HG03064 (cell line): ENCODE results near the gene FNBP1L.

Experiments
- ATAC-seq: cut with Tn5 transposase; IDR thresholded peaks from one replicate; pipeline ENCODE4 v1.9.1; 2021; ENCODE audit warnings: low read depth; ENCODE audit not compliant: unreplicated experiment

FNBP1L gene

DNA sequence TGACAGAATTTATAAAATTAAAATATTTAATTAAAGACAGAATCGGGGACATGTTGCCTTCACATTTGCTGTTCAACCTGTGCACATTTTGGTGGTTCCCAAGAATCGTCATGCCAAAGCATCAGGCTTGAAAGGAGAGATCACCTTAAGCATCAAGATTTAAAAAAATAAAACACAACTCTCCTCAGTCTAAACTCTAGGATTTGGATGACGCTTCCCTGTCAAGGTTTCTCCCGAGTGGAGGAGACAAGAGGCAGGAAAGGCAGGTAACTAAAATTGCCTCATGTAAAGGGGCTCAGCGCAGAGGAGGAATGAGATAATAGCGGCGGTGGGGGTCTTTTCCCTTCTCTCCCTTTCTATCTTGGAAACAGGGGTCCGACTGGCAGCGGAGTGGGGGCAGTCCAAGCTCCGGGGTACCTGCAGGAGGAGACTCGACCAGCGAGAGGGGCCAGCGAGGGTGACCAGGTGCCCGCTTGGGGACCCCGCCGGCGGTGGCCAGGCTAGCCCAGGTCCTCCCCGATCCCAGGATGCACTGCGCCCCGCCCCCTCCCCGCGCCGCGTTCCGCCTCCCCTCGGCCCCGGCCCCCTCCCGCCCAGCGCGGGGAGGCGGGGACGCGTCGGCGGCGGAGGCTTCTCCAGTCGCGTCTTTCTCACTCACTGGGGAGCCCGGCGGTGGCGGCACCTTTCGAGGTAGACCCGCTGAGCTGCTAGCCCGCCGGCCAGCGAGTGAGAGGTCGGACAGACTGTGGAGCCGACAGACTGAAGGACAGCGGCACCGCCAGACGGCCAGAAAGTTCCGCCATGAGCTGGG lies at the start of gene FNBP1L:
Gene FNBP1L, plus strand, starts transcription at position 638 of the 811 bp plus-strand sequence. Its CDS starts 164 bp downstream, at position 802.
- ATAC-seq = no peak

- no peak for ATAC-seq
These were observed 48.1 kb upstream of the FNBP1L start for GRCh38 chr1:93399781-93400180.

- no peak for ATAC-seq
These were observed 39.7 kb upstream of the FNBP1L start for GRCh38 chr1:93408203-93408602.

DNA sequence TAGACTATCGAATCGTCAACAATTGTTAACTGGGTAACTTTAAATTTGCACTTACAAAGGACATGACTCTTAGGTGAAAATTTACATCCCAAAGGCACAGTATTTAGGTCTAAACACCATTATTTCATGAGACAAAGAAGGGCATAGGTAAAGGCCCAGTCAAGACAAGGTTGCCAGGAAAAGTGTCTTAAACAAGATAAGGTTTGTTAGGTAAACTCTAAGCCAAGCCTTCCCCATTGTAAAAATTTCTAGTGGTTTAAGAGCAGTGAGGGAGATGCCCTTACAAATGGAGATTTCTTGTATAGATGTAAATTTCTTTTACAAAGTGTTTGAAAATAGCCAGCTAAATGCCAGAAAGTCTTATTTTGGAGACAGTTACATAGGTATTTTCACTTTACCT lies 36.9 kb upstream of the FNBP1L start:
- no peak for ATAC-seq

DNA sequence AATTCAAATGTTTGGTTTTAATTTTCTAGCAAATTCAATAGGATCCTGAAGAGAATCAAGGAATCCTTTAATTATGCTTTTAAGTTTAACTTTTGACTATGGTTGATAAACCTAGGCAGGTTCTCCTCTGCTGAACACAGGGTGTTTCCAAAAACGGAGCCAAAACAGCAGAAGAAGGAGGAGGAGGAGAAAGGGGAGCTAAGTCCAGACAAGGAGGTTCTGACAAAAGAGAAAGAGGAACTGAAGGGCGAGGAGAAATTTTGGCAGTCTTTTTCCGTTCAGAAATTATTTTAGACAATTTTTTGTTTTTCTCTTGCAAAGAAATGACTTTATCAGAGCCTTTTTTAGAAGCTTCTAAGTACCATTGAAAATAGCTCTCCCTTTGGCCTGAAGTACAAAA lies 33.2 kb upstream of the FNBP1L start:
- no peak for ATAC-seq

DNA sequence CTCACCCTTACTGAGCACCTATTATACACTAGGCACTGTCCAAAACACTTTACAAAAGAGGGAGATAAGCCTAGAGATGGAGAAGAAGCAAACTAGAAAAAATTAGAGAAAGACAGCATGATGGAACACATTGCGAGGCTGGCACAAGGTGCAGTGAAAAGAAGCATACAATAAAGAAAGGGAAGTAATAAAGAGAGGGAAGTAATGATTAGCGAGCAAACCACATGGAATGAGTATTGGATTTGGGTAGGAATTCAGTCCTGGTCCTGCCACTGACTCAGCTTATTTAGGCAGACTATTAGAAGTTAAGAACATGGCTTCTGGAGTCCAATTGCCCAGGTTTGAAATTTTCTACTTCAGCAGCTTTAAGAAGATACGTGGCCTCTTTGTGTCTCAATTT lies 32.6 kb upstream of the FNBP1L start:
- no peak for ATAC-seq

DNA sequence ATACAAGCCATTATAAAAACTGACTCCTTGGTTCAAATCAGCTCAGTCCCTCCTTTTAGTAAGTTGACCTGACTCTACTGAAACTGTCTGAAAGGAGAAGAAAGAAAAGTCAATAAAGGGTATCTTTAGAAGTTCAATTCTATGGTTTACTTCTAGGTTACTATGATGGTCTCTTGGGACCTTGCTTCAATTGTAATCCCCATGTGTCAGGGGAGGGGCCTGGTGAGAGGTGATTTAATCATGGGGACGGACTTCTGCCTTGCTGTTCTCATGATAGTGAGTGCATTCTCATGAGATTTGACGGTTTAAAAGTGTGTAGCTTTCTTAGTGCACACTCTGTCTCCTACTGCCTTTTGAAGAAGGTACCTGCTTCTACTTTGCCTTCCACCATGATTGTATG lies 31.7 kb upstream of the FNBP1L start:
- ATAC-seq = no peak

DNA sequence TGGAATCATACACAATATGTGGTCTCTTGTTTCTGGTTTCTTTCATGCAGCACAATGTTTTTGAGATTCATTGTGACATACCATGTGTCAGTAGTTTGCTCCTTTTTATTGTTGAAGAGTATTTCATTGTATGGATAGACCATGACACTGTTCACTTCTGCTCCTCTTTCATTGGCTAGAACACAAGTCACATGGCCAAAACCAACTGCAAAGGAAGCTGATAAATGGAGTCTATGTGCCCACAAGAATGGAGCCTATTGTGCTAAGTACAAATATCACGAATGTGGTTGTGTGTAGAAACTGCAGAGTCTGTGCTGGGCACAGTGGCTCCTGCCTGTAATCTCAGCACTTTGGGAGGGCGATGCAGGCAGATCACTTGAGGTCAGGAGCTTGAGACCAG lies 28.6 kb upstream of the FNBP1L start:
- no peak for ATAC-seq

DNA sequence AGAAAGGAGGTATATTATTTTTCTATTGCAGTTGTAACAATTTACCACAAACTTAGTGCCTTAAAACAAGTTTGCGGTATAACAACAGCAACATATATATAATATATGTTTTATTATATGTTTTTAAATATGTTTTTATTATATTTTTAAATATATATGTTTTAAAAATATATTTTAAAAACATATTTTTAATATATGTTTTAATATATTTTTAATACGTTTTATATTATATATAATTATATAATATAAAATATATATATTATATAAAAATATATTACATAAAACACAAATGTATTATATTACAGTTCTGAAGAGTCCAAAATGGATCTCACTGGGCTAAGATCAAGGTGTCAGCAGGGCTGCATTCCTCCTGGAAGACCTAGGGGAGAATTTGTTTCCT lies 27.5 kb upstream of the FNBP1L start:
- no peak for ATAC-seq

DNA sequence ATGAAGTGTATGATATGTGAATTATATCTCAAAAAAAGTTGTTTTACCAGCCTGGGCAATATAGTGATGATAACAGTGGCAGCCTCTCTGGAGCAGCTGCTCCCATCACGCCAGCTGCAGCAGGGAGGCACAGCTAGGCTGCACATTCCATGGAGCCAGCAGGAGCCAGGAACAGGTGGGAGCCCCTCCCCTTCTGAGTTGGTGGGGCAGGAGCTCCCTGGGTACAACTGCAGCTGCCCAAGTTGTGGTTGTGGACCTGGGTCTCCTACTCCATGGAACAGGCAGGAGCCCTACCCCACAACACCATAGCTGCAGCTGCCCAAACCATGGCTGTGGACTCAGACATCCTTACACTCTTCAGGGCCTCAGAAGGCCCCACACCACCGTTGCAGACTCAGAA lies 21.7 kb upstream of the FNBP1L start:
- ATAC-seq = no peak

- ATAC-seq = no peak
These were observed 20.3 kb upstream of the FNBP1L start for GRCh38 chr1:93427656-93428055.

GRCh38 chr1:93433407-93433961 lies 14.4 kb upstream of the FNBP1L start:
- ATAC-seq = no peak

DNA sequence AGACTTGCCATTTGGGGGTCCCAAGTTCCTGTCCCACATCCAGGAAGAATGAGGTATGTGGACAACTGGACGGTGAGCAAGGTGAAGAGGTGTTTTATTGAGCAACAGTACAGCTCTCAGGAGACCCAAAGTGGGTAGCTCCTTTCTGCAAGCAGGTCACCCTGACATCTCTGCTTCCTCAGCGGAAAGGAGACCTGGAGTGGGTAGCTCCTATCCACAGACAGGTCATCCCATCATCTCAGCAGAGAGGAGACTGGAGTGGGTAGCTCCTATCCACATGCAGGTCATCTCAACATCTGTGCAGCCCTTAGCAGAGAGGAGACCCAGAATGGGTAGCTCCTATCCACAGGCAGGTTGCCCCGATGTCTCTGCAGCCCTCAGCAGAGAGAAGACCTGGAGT lies 13.8 kb upstream of the FNBP1L start:
- ATAC-seq = no peak

DNA sequence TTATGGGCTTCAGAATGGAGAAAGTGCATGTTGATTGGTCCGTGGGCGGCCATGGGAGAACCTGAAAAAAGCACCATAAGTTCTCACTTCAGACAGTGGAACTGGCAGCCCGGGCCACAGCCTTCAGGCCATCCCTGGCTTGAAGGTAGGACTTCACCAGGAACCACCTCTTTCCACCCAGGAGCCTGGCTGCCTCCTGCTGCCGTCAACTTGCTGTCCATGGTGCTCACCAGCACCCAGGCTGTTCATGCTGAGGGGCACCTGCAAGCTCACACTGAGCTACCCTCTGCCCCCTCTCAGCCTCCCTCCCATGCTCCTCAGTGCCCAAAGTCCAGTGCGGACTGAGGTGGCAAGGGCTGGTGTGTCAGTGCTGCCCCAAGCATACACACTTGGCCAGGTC lies 12.9 kb upstream of the FNBP1L start:
- ATAC-seq = no peak

DNA sequence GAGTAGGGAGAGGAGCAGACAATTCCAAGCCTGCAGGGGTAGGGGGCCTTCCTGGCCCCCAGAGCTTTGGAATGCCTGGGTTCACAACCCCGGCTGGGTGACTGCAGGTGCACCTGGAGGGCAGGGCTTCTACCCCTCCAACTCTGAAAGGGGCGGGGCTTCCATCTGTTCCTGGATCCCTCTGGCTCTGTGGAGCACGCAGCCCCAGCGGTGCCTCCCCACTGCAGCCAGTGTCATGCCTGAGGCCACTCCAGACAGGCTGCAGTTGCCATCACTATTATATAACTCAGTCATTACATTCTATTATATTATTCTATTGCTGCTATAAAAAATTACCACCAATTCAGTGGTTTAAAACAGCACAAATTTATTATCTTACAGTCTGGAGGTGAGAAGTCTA lies 12.5 kb upstream of the FNBP1L start:
- ATAC-seq = no peak

- ATAC-seq = no peak
These were observed 11.4 kb upstream of the FNBP1L start for GRCh38 chr1:93436496-93436895.

DNA sequence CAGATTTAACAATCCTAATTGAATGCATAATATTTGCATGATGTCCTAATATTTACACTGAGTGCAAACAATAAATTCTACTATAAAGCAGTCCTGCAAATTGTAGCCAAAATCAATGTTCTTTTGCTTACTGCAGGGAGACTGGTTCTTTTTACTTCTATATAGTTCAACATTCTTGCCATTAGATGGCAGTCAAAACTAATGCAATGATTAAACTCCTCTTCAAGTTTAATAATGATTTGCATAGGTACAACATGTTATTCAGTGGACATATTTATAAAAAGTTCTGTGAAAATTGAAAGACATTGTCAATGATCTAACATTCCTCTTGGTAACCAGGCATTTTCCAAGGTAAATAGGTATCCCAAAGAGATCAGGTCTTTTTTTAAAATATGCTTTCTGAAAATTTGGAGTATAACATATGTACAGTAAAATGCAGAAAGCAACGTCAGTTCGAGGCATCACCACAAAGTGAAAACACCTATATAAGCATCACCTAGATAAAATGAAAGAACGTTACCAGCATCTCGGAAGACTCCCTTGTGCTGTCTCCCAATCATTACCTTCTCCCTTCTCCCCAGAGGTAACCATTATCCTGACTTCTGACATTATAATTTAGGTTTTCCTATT lies 9.8 kb upstream of the FNBP1L start:
- no peak for ATAC-seq

DNA sequence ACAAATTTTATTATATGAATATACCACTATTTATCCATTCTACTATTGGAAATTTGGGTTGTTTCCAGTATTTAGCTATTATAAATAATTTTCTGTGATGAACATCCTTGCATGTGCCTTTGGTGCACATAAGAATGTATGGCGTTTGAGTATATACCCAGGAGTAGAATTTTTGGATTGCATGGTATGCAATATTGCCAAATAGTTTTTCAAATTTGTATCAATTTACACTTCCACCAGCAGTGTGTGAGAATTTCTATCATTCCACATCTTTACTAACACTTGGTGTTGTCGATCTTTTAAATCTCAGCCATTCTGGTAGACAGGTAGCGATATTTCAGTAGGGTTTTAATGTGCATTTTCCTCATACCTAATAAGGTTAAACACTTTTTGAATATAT lies 9.2 kb upstream of the FNBP1L start:
- no peak for ATAC-seq

DNA sequence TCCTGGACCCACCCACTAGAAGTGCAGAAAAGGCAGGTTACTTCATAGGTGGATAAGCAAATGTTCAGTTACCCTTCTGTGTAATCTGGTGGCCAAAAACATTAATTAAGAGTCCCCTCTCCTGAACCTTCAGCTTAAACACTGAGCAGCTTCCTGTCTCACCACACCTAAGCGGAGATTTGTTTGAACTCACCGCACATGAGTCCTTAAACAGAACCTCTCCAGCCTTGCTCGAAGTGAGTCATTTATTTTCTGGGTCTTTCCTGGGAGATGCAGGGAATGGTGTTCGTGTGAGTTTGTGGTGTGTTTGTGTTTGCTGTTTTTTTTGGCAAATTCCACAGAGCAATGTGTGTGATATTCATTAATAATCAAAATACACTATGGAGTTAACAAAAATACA lies 7.6 kb upstream of the FNBP1L start:
- no peak for ATAC-seq

DNA sequence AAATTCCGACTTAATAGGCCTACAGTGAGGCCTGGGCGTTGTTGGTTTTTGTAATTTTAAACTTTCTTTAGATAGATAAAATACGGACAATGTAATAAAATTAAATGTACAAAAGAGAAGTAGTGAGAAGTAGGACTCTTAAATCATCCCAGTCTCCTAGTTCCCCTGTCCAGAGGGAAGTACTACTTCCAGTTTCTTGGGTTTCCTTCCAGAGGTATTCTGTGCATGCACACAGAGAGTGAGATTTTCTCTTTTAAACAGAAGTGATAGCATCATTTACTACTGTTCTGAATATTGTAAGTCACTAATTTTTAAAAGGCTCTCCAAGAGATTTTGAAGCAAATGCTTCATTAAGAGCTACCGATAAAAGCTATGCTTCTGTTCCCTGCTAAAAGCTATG lies 7.2 kb upstream of the FNBP1L start:
- no peak for ATAC-seq

DNA sequence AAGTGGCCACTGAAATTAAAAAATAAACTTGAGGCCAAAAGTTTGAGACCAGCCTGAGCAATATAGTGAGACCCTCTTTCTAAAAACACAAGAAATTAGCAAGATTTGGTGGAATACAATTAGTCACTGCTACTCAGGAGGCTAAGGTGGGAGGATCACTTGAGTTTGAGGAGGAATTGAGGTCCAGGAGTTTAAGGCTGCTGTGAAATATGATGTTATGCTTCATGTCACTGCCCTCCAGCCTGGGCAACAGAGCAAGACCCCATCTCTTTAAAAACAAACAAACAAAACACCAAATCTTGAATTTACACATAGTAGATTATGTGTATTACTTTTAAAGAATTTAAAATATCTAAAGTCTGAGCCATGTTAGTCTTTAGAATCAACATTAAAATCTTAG lies 6.3 kb upstream of the FNBP1L start:
- ATAC-seq = no peak
